GM04504 (cell line): ENCODE data around the gene RCOR2.

Source experiments
- DNase-seq: peaks from one replicate; pipeline ENCODE4 v3.0.0-alpha.2; 2012; ENCODE audit warnings: low read depth

Gene RCOR2

GRCh38 chr11:63907063-63907462 is 9.9 kb downstream of the RCOR2 start:
- no peak for DNase-seq

- DNase-seq: no peak
Observed at GRCh38 chr11:63906585-63906984, 10.4 kb downstream of the RCOR2 start.

DNA sequence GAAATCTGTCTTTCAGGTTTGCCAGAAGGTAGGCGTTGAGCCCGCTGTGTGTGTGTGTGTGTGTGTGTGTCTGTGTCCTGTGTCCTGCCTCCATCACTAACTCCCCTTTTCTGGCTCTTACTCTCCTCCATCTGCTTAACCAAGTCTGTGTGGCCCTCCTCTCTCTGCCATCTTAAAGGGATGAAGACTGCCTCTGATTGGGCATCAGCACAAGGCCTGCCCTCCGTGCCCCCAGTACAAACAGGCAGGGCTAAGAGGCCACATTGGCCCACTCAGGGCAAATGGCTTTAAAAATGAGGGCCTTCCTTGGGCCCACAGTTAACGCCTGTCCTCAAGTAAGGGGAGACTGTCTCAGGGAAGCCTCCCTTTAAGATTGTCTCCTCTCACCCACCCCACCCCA is 10.9 kb downstream of the RCOR2 start:
- DNase-seq: no peak

GRCh38 chr11:63905179-63905578 is 11.8 kb downstream of the RCOR2 start:
- DNase-seq: no peak

DNA sequence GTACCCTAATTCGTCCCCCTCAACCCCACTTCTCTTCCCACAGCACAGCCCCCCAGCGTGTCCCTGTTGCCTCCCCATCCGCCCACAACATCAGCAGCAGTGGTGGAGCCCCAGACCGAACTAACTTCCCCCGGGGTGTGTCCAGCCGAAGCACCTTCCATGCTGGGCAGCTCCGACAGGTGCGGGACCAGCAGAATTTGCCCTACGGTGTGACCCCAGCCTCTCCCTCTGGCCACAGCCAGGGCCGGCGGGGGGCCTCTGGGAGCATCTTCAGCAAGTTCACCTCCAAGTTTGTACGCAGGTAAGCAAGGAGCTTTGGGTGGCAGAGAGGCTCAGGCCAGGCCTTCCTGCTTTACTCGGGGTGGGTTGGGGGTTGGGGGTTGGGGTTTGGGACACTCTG is 12.2 kb downstream of the RCOR2 start:
- no peak for DNase-seq

- no peak for DNase-seq
Observed at GRCh38 chr11:63903884-63904283, 13.1 kb downstream of the RCOR2 start.

DNA sequence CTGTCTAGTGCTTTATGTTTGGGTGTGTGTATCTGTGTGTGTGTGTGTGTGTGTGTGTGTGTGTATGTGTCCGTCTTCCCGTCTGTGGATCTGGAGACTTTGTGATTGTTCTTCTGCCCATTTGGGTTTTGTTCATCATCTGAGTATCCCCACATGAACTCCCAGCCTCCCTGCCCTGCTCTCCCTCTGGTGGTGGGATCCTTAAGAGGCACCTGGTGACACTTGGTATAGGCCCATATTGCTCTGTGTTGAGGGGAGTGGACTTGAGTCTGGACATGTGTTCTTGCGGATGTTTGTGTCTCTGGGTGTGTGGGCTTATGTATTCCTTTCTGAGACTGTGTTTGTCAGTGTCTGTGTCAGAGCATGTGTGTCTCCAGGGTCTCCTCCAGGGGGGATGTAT is 15.3 kb downstream of the RCOR2 start:
- DNase-seq: no peak

- DNase-seq: no peak
Observed at GRCh38 chr11:63897459-63898146, 19.4 kb downstream of the RCOR2 start.

- no peak for DNase-seq
Observed at GRCh38 chr11:63896071-63896470, 20.9 kb downstream of the RCOR2 start.

DNA sequence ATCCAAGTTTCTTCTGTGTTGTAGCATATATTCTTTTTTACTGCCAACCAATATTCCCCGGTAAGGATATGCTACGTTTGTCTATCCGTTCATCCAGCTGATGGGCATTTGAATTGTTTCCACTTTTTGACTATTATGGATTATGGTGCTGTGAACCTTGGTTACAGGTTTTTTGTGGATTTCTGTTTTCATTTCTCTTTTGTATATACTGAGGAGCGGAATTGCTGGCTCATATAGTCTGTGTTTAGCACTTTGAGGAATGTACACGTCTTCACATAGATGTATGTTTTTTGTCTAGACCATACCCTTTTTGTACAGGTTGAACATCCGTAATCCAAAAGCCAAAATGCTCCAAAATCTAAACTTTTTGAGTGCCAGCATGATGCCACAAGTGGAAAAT is 23.6 kb downstream of the RCOR2 start:
- DNase-seq: no peak

DNA sequence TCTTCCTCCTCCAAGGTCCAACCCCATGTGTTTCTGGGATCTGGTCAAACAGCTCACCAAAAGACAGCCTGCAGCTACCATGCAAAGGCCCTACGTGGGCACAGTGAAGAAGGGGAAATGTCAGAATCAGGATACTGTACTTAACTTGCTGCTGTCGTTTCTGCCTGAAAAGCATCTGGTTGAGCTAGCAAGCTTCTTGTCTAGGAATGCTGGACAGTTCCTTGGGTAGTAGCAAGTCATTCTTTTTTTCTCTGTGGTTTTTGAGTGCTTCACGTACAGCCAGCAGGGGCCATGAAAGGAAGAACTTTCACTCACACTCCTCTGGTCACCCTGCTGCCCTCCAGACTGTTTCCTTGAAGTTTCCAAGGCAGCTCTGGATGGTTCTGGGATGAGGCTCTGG is 24.7 kb downstream of the RCOR2 start:
- DNase-seq: no peak

DNA sequence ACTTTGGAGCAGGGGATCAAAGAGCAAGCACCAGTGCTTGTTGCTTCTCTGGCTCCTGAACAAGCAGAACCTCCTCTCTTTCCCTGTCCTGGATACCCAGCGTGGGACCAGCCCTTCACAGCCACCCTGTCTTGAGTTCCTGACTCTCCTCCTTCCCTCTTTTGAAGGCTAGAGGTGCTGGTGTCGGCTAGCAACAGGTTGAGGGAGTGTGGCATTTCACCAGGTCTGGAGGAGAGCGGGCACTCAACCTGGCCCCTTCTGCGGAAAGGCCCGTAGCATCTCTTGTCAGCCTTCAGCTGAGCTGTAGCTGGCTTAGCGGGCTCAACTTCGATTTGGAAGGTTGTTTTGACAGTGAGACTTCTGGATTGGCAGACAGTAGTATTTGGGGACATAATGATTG is 26.6 kb downstream of the RCOR2 start:
- no peak for DNase-seq

GRCh38 chr11:63889344-63889743 is 27.6 kb downstream of the RCOR2 start:
- DNase-seq: no peak

DNA sequence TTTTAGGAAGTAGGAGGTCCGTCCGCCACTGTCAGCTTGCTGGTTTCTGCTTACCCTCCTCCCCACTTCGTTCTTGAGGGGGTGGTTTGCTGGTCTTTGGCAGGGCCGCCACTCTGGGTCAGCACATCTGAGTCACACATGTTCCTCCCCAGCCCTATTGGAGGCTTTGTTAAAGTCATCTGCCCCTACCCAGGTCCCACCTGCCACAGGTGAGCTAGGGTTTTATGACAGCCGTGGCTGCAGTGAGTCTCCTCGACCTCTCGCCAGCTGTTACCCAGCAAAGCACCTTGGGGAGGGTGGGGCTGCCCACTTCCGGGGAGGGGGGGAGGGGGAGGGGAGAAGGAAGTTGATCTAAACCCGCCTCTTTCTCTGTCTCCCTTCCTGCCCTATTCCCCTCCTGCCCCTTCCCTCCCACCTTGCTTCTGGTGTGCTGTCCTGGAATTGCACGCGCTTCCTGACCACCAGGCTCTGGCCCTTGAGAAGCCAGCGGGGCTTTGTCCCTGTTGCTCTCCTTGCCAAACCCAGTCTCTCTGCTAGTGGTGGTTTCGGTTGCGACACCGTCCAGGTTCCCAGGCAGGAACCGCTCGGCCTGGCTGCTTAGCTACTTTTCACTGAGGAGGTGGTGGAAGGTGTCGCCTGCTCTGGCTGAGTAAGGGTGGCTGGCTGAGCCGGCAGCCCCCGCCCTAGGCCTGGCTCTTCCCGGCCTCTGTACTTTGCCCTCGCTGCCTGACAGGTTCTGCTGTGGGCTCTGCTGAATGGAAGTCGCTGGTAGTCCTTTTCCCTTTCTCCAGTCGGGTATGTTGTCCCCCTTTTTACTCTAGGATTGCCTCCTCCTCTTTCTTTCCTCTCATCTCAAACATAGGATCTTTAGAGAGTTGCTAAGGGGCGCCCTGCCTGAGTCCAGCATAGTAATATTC is 28.5 kb downstream of the RCOR2 start:
- no peak for DNase-seq

DNA sequence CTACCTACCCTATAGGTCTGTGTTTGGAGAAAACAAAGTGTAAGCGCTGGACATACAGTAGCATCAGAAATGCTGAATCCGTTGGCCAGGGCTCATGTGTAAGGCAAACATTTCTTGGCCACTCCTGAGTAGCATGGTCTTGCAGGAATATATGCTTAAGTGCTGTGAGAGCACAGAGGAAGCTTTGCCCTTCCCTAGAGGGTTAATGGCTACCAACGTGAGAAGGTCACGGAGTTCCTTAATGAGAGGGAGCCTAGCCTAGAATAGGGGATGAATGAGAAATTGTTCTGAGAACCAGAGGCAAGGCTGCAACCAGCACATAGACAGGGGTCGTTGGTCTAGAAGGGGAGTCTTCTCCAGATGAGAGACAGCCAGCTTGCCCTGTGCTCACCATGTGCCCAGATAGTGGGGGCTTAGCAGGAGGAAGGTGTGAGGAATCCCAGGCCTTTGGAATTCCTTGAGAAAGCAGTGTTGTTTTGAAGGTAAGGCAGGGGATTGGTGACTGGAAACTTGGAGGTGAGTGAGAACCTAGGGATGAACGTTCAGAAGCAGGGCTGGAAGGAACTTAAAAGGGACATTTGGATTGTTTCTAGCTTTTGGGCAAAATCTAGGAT is 29.5 kb downstream of the RCOR2 start:
- no peak for DNase-seq

DNA sequence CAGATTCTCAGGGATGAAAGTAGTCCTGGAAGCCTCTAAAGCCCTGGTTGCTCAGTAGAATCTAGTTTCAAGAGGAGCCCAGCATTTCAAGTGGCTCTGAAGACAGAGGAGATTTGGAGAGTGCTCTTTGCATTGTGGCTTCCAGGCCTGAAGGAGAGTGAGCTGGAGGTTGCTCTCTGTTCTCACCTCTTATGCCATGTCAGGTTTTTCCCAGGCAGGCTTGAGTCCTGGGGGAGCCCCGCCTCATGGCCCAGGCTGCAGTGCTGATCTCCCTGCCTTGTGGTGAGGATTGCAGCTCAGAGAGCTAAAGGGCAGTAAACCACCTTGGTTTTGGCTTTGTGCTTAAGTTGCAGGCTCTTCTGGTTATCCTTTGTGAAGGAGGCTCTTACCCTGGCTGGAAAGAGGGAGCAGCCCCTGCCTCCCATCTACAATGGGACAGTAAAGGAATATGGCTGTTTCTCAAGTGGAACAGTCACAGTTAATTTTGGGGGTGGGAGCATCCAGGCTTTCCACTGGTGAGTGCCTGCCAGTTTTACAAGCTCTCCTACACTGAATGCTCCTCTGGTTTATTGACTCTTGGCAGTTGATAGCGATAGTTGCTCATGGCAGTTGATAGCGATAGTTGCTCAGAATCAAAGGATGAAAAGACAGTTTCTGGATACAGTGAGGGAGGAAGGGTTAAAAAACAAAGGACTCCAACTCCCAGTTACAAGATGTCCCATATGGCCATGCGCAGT is 32.6 kb downstream of the RCOR2 start:
- no peak for DNase-seq

DNA sequence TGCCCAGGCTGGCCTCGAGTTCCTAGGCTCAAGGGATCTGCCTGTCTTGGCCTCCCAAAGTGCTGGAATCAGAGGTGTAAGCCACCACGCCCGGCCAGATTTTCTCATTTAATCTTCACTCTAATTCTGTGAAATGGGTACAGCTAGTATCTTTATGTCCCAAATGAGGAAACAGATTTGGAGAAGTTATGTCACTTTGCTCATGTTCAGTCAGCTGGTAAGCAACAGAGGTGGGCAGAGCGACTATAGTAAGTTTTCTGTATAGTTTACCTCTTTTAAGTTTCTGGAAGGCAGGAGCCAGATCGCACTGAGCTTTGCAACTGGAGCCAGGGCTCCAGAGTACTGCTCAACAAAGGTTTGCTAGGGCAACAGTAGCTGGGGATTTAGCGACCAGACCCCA is 33.2 kb downstream of the RCOR2 start:
- DNase-seq: no peak

GRCh38 chr11:63882555-63883242 is 34.3 kb downstream of the RCOR2 start:
- DNase-seq: no peak

DNA sequence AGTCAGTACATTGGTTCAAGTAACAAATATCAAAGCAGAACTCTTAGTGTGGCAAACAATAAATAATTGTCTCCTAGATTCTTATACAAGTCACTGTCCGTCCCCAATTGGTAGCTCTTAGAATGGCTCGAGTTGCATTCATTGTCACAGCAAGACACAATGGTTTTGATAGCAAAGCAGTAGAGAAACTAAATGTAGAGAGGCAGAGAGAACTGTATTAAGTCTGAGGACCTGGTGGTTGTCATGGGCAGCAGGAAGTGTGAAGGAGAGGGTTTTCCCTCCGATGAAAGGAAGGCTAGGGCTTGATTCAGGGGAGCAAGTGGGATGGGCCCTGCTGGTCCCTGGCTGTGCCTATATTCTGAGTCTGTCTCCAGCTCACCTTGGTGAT is 36.6 kb downstream of the RCOR2 start:
- no peak for DNase-seq

- DNase-seq: peak; percentile 58
Observed at GRCh38 chr11:63879598-63880402, 37.2 kb downstream of the RCOR2 start.

- no peak for DNase-seq
Observed at GRCh38 chr11:63877658-63878241, 39.2 kb downstream of the RCOR2 start.
